AG08395 (cell line): ENCODE measurements around the gene MAGI1.
"Not testable (repeated sequence)": the region's sequence is repeated elsewhere in the genome, so short reads cannot be mapped to it uniquely, and the experiment has no call there.

Source experiments
- DNase-seq: peaks from one replicate; pipeline ENCODE4 v3.0.0; 2012; ENCODE audit warnings: mixed read lengths, low spot score

MAGI1 gene

DNA sequence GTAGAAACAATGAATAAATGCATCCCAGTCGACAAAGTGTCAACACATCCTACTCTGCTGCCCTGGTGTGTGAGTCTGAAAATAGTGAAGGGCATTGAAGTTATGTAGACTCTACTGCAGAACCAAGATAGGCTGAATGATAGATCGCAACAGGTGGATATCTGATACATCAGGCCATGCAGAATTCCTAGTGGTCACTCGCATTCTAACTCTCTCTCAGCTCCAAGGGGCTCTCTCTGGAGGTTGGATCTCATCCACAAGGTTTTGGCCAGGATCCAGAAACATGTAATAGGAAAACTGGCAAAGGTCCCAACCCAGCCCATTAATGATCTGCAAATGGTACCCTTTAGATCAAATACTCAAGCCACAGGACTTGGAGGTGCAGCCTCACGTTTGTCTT is 514.1 kb downstream of the MAGI1 start:
- no peak for DNase-seq

GRCh38 chr3:65523878-65524277 is 514.8 kb downstream of the MAGI1 start:
- DNase-seq, result no peak

DNA sequence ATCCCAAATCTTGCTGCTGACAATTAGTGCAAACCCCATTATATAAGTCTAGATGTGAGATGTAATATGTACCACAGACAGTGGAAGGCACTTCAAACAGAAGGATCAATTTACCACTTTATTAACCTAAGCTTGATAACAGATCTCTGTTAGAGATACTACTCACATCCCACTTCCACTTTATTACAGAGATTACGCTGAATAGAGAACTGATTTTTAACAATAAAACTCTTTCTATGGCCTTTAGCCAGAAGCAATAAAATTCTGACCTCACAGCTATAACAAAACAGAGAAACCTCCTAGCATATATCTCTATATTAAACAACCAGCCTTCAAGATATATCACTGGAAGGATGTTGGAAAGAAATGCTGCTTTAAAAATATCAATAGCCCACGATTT is 517.7 kb downstream of the MAGI1 start:
- DNase-seq, result no peak

- no peak for DNase-seq
Observed at GRCh38 chr3:65516998-65517397, 521.7 kb downstream of the MAGI1 start.

DNA sequence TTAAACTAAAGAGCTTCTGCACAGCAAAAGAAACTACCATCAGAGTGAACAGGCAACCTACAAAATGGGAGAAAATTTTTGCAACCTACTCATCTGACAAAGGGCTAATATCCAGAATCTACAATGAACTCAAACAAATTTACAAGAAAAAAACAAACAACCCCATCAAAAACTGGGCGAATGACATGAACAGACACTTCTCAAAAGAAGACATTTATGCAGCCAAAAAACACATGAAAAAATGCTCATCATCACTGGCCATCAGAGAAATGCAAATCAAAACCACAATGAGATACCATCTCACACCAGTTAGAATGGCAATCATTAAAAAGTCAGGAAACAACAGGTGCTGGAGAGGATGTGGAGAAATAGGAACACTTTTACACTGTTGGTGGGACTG is 524.4 kb downstream of the MAGI1 start:
- not testable (repeated sequence) for DNase-seq

GRCh38 chr3:65509423-65509794 is 529.3 kb downstream of the MAGI1 start:
- DNase-seq, result not testable (repeated sequence)

DNA sequence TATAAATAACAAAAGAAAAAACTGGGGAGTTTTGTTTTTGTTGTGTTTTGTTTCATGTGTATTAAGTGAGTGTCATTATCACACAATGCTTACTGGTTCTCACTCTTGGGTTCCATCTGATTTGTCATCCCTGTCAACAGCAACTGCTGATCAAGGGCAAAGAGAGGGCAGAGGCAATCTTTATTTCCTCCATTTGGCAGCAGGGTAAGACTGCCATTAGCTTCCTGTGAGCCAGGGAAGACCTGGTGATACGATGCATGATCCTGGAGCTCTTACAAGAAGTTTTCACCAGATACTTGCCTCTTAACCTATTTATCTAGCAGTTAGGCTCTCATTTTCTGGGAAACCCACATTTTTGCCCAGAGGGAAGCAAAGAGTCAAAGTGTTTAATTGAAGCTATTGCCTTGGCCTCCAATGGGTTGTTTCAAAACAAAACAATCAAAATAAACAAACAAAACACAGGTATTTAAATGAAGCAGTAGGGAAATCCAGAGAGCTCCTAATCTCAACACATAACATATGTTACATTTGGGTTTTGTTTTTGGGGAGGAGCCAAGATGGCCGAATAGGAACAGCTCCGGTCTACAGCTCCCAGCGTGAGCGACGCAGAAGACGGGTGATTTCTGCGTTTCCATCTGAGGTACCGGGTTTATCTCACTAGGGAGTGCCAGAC is 529.8 kb downstream of the MAGI1 start:
- no peak for DNase-seq

DNA sequence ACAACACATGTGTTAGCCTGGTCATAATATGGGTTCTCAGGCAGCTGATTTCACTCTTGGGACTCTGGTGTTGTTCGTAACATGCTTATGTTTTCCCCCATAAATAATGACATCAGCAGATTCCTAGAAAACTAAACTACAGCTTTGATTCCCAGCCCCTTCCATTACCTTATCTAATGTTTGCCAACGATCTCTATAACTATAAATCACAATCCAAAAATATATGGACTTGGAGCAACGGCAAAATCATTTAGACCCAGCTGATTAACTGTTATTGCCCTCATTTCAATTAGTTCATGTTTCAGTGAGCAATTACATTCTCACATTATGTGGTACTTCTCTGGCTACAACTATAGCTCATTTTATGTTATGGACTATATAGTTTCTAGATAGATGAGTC is 531.3 kb downstream of the MAGI1 start:
- no peak for DNase-seq

DNA sequence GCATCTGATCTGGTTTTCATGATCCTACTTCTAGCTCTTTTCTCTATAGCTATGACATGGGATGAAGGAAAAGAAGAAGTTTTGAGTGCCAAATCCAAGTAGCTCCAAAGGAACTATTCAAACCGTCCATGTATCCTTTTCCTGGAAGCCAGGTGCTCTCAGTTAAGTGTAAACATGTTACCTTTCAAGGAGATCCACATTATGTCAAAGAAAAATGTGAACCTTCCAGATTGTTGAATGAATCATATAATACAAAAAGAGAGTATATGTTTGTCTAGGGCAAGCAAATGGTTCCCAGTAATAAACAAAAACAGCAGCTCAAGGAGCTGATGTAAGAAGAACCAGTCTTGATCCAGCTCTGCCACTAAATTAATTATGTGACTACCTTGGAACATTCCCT is 534.9 kb downstream of the MAGI1 start:
- DNase-seq, result no peak

DNA sequence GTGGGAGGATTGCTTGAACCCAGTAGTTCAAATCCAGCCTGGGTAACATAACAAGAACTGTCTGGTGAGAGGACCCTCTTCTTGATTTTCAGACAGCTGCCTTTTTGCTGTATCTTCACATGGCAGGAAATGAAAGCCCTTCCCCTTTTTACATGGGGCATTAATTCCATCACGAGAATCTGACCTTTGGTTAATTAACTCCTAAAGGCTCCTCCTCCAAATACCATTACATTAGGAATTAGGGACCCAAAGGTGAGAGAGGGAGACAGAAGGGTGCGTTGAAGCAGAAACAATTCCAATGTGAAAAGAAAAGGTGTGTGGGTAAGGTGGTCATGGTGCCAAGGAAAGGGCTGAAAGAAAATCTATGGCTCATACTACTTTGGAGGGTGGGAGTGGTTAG is 536.2 kb downstream of the MAGI1 start:
- DNase-seq, result no peak

- no peak for DNase-seq
Observed at GRCh38 chr3:65500398-65501306, 538.1 kb downstream of the MAGI1 start.

DNA sequence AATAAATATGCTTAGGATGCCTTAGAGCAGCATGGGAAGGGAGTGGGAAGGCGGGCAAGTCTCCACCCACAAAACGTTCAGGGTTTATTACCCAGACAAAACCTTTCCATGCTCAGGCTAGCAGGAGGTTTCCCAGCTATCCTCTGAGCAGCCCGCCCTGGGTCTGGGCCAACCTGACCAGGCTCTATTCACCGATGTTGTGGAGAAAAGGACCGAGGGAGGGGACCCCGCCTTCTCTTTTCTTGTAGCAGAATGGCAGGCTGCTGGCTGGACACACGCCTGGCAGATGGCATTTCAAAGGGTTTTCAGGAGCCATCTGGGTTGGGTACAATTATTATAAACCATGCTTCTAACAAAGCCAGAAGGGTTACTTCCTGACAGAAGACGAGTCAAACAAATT is 540.9 kb downstream of the MAGI1 start:
- peak; percentile 36 for DNase-seq

GRCh38 chr3:65497236-65497635 is 541.5 kb downstream of the MAGI1 start:
- DNase-seq, result no peak

DNA sequence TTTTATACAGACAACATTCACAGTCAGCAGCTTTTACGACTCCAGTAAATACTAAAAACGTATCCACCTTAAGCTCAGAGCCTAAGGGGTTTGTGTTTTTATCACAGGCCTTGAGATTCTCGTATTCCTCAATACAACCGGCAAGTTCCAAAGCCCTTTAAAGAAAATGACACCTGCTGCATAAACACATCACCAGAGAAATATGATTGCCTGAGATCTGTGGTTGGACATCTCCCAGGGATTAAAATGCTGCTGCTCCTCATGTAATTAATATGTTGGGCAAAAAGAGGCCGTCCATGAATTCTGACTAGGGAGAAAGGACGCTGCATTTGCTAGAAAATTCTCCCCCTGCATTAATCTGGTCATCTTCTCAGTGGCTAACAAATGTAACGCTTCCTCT is 544.8 kb downstream of the MAGI1 start:
- no peak for DNase-seq

DNA sequence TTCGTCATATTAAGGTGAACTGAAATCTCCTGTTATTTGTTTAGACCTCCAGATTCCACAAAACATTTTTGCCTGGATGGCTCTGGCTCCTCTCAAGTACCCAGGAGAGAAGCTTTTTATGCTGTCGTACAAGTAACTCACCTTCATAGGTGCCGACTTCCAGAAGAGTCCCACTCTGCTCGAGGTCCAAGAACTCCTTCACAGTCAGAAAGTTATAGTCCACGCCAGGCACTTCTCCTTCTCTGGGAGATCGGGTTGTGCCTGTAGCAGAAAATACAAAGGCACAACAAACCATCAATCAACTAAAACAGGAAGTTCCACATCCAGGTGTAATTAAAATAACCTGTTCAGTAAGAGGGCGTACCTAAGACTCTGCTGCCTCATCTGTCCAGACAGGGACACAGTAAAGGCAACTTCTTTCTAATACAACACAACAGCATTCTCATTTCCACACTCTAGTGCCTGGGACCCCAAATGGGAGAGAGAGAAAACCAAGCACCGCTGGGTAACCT is 545.3 kb downstream of the MAGI1 start:
- no peak for DNase-seq

GRCh38 chr3:65492249-65492648 is 546.5 kb downstream of the MAGI1 start:
- no peak for DNase-seq

- no peak for DNase-seq
Observed at GRCh38 chr3:65490114-65490513, 548.6 kb downstream of the MAGI1 start.

DNA sequence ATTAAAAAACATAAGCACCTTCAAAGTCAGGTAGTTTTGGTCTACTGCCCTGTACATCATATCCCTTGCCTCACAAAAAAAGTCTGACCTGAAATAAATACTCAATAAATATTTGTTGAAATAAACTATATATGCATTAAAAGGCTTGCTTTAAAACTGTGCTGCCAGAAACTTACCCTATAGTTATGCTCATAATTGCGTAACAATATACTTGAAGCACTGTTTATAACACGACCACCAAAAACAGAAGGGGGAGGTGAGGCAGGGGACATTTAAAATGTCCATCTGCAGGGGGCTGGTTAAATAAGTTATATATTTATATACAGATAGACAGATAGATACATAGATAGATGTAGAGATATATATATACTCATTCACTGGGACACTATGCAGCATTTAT is 549.5 kb downstream of the MAGI1 start:
- no peak for DNase-seq

DNA sequence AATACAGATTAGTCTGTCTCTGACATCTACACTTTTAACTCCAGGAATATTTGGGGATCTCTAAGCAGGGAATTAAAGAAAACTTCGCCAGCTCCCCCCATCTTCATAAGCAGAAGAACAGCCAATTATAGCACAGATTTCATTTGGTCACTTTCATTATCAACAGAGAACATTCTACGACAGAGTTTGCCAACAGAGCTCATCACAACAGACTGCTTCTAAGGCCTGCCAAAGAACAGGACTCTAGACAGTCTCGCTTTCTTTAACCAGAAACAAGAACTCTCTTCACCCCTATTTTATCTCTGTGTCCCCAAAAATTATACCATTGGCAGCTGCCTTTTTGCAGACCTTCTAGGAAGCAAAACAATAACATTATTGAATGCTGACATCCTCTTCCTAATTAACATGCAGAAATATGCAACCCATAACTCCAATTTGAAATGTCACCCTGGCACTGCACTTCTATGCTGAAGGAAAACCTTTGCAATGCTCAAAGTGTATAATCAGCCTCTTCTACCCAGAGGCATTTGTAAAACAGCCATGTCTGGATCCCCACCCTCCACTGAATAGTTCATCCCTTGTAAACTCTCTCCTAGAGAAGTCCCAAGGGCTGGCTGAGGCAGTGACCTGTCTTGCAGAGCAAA is 552.8 kb downstream of the MAGI1 start:
- peak; percentile 7 for DNase-seq

DNA sequence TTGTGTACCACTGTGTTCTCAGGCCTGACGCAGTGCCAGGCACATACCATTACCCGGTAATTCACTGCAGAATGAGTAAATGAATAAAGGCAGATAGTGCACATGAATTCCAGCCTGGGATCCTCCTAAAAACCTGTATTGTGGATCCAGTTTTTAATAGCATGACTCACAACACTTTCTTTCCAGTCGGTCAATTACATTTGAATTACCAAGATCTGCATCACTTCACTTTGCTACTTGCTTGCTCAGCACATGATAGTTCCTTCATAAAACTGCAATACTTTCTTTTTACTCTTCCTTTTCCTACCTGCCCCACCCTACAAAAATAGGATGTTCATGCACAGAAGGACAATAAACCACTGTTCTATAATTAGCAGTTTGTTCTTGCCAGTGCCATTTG is 553.8 kb downstream of the MAGI1 start:
- peak; percentile 9 for DNase-seq

DNA sequence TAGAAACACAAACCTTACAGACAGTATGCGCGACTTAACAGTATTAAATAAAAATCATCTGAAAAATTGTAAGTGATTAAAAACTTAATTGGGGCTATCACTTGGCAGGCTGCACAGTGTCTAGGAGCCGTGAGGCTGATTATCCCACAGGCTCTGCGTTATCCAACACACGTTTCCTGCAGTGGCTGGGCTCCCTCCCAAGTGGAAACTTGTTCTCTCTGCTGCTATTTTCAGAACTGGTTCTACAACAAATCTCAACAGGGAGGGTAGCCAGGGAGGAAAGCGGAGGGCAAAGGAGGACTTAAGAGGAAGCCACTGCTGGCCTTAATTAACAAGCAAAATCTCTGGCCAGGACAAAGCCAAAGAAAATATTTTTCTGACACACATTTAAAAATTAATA is 555.2 kb downstream of the MAGI1 start:
- peak; percentile 50 for DNase-seq

DNA sequence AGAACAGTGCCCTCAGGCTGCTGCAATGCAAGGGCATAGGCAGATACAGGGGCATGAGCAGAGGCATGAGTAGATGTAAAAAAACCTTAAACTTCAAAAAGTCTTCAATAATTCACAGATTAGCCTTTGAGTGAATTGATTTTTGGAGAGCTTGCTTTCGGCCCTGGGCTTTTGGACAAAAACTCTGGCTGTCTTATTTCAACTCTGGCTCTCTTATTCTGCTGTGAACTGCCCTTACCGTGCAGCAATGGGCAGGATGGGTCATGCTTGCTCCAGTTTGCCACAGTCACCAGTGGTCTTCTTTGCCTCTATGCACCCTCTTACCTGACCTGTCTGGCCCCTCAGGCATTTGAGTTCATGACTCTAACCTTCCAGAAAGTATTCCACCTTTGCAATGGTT is 555.7 kb downstream of the MAGI1 start:
- no peak for DNase-seq

- DNase-seq, result no peak
Observed at GRCh38 chr3:65481085-65481484, 557.6 kb downstream of the MAGI1 start.
